Esophagus squamous epithelium (tissue), 5 donors: ENCODE data around the gene TRAPPC3L. TPM values are rescaled to one million over a fixed set of nuclear protein-coding genes. Genes with fewer than 3 reads are reported as not detected.

ENCODE experiments used
- DNase-seq: peaks from one replicate; lab custom pipeline; 2025; lab: John Stamatoyannopoulos, UW
- H3K27ac ChIP-seq, 4 donors: fragments of 200-600 bp; sonication (generic); one replicate each; pipeline ENCODE4 v1.5.1; 2016 to 2019; ENCODE audit warnings: mild to moderate bottlenecking in 1 of 4
- H3K27me3 ChIP-seq, 4 donors: fragments of 200-600 bp; sonication (generic); 1 replicate in 3 of 4; 2 replicates in 1 of 4; pipeline versions ENCODE4 v1.5.1 to v1.6.0; 2017 to 2021; ENCODE audit warnings: antibody characterized with exemption in 1 of 4
- H3K36me3 ChIP-seq, 3 donors: fragments of 200-600 bp; sonication (generic); one replicate each; pipeline ENCODE4 v1.5.1; 2016 to 2019
- H3K4me1 ChIP-seq, 3 donors: fragments of 200-600 bp; sonication (generic); one replicate each; pipeline ENCODE4 v1.5.1; 2017 to 2019
- H3K4me3 ChIP-seq, 4 donors: fragments of 200-600 bp; sonication (generic); 1 replicate in 3 of 4; 2 replicates in 1 of 4; pipeline ENCODE4 v1.5.1; 2016 to 2019; ENCODE audit warnings: mild to moderate bottlenecking in 2 of 4, moderate library complexity in 1 of 4
- H3K9me3 ChIP-seq, 3 donors: fragments of 200-600 bp; sonication (generic); one replicate each; pipeline ENCODE4 v1.5.1; 2016 to 2019
- CTCF ChIP-seq, 6 experiments: fragments of 450-650 bp in 4 of 6; fragments of 200-600 bp in 2 of 6; sonication (generic) in 2 of 6; IDR thresholded peaks; one replicate each; pipeline ENCODE4 v1.5.1; 2016 to 2019; ENCODE audit warnings: antibody characterized with exemption in 6 of 6, mild to moderate bottlenecking in 4 of 6, moderate library complexity in 4 of 6
- POLR2A ChIP-seq, 4 donors: fragments of 450-650 bp; IDR thresholded peaks; one replicate each; pipeline ENCODE4 v1.6.1; 2017; ENCODE audit warnings: antibody characterized with exemption in 4 of 4, mild to moderate bottlenecking in 4 of 4, moderate library complexity in 3 of 4
- WGBS, 2 donors: methylation state at CpG; one replicate each; pipeline ENCODE4 v1.1.5; 2018; 5-methylcytosine and 5-hydroxymethylcytosine counted together
- intact Hi-C: fragments of 100-400 bp; cut with DNase I; formaldehyde crosslinking; loops from one replicate; pipeline ENCODE4 v1.15.0; 2022
- total RNA-seq, 4 donors: library from RNA; depleted of rRNA; stranded (reverse); fragments of >200 nt; gene quantifications; one replicate each; pipeline ENCODE4 v1.1.0, GENCODE V29; 2016
- donor health status: DM: yes; HTN: yes; CAD: no.

TRAPPC3L gene
- total RNA-seq, 4 donors from 2014 or later = not detected

GRCh38 chr6:116447052-116447451, 98.4 kb downstream of the TRAPPC3L start:
- no peak overlapping the region for H3K27ac ChIP-seq
- WGBS, 2 donors = 25 to 39% methylated on average over 3 of the region's 3 CpGs
- H3K4me3 ChIP-seq = no peak overlapping the region
- no peaks in the 10 kb centered on the region for H3K27me3 ChIP-seq
- H3K4me1 ChIP-seq = peaks cover 0 to 14% (median 8%) of the 10 kb centered on the region in 3 donors
- no peak for DNase-seq
- TF ChIP-seq POLR2A (IDR thresholded peaks at IDR 0.05) = no peak
- TF ChIP-seq CTCF (IDR thresholded peaks at IDR 0.05) = no peak
- H3K9me3 ChIP-seq = no peaks in the 10 kb centered on the region
- intact Hi-C loops = no loop called here
- no peaks in the 10 kb centered on the region for H3K36me3 ChIP-seq

GRCh38 chr6:116446399-116446798, 99.1 kb downstream of the TRAPPC3L start:
- TF ChIP-seq CTCF (IDR thresholded peaks at IDR 0.05) (no peak), POLR2A (IDR thresholded peaks at IDR 0.05) (no peak)
- intact Hi-C loops = no loop called here
- peaks cover 0 to 13% (median 8%) of the 10 kb centered on the region in 3 donors for H3K4me1 ChIP-seq
- no peaks in the 10 kb centered on the region for H3K36me3 ChIP-seq
- no peaks in the 10 kb centered on the region for H3K27me3 ChIP-seq
- H3K4me3 ChIP-seq = no peak overlapping the region
- 57 to 81% methylated on average over 1 of the region's 1 CpG for WGBS, 2 donors
- DNase-seq = no peak
- H3K9me3 ChIP-seq = no peaks in the 10 kb centered on the region
- H3K27ac ChIP-seq = no peak overlapping the region

GRCh38 chr6:116445102-116445501, 100.4 kb downstream of the TRAPPC3L start:
- no peak overlapping the region for H3K4me3 ChIP-seq
- no peaks in the 10 kb centered on the region for H3K9me3 ChIP-seq
- no peak overlapping the region for H3K27ac ChIP-seq
- intact Hi-C loops = no loop called here
- H3K36me3 ChIP-seq = no peaks in the 10 kb centered on the region
- no peak for DNase-seq
- TF ChIP-seq POLR2A (IDR thresholded peaks at IDR 0.05) (no peak), CTCF (IDR thresholded peaks at IDR 0.05) (no peak)
- H3K4me1 ChIP-seq = no peaks in the 10 kb centered on the region
- no peaks in the 10 kb centered on the region for H3K27me3 ChIP-seq
- 53 to 59% methylated on average over 5 of the region's 5 CpGs for WGBS, 2 donors

Other genes starting within 250 kb of the TRAPPC3L start
- 10 to 100 TPM; 11.6 to 36.4 (median 33.3) TPM for gene DSE, start 174.7 kb downstream of the TRAPPC3L start, total RNA-seq
- gene CALHM6, start 84.3 kb downstream of the TRAPPC3L start, total RNA-seq = 1 to 10 TPM; 1.4 to 7.8 (median 3.6) TPM
- gene CALHM5, start 34.0 kb downstream of the TRAPPC3L start, total RNA-seq = 1 to 10 TPM in 1 of 4 donors, under 1 TPM in 3; 0.04 to 1.7 (median 0.56) TPM
- gene CALHM4, start 8.1 kb upstream of the TRAPPC3L start, total RNA-seq = not detected
- 10 to 100 TPM; 13.4 to 44.3 (median 29.9) TPM for gene RWDD1, start 25.8 kb upstream of the TRAPPC3L start, total RNA-seq
- gene RSPH4A, start 70.8 kb upstream of the TRAPPC3L start, total RNA-seq = under 1 TPM in 2 of 4 donors, not detected in 2; 0.09 to 0.19 TPM
- gene ZUP1, start 123.1 kb upstream of the TRAPPC3L start, total RNA-seq = 10 to 100 TPM in 1 of 4 donors, 1 to 10 TPM in 3; 8.3 to 10.2 (median 9.8) TPM
- 1 to 10 TPM; 1.1 to 8.2 (median 3.2) TPM for gene KPNA5, start 135.5 kb upstream of the TRAPPC3L start, total RNA-seq
- gene FAM162B, start 220.0 kb upstream of the TRAPPC3L start, total RNA-seq = 1 to 10 TPM in 3 of 4 donors, under 1 TPM in 1; 0.61 to 6.5 (median 3.1) TPM